HG03565 (cell line): ENCODE measurements around the gene COL23A1.
"Not testable (repeated sequence)": the region's sequence is repeated elsewhere in the genome, so short reads cannot be mapped to it uniquely, and the experiment has no call there.

Experiments
- ATAC-seq: cut with Tn5 transposase; IDR thresholded peaks from one replicate; pipeline ENCODE4 v1.9.1; 2021; ENCODE audit warnings: mild to moderate bottlenecking, moderate library complexity; ENCODE audit not compliant: unreplicated experiment

The COL23A1 gene

DNA sequence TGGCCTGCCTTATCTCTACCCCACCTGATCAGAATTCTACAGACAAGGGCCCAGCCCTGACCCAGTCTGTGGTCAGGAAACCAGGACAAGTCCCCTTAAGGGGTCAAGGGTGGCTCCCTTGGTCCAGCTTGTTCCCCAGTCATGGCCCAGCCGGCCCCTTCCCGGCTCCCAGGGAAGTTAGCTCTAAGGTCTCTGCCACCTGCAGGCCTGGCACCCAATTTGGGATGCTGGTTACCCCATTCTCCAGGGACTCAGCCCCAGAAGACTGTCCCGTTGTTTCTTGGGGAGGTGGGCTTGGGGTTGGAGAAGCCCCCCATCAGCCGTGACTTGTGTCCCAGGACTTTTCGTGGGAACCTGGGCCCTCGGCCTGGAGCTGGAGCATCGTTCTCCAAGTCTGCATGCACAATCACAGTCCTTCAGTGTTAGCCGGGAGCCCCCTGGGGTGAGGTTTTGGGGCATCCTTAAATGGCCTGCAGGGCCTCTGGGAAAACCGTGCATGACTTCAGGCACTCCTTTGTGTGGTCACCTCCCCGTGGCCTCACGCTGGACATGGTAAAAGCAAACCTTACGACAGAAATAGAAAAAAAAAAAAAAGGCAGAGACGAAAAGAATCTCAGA lies 206.8 kb downstream of the COL23A1 start:
- ATAC-seq: no peak

DNA sequence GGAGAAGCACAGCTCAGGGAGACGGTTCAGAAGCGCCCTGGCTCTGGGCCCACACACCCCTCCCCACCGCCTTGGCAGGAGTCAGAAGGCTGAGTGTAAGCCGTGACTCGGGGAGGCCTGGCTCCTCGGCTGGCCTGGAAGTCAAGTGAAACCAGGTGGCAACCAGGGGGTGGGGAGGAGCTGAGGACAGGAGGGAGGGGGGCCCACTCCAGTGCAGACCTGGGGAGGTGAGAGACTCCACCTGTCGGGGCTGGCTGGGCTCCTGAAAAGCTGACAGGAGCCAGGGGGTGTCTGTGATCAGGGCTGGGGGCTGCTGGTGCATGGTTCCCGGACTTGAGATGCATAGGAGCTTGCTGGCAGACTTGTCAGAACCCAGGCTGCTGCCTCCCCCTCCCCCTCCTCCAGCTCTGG lies 207.4 kb downstream of the COL23A1 start:
- no peak for ATAC-seq

DNA sequence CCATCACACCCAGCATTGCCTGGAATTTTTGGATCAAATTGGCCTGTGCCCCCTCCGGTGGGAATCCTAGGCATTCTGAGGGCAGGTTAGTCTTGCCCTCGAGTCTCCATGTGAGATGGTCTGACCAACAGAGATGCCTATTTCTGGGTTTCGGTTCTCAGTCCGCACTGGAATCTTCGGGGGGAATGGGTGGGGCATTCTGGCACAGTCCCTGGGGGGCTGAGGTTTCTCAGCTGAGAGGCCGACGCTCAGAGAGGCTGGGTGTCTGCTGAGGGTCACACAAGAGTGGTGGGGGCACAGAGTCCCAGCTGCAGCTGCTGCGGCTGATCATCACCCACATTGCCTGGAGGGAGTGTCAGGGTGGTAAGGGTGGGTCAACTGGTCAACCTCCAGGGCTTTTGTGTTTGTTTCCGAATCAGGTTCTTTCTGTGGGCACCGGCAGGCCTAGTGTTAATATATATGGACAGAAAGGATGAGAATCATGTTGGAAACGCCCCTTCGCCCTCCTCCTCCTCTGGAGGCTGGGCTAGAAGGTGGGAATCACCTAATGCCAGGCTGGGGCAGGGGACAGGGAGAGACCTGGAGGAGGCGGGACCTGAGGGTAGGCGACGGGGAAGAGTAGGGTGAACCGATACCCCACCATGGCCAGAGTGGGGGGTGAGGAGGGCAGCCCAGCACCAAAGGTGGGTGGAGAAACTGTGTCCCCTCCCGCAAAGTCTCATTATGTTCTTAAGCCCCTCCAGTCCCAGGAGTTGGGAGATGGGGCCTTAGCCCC lies 208.1 kb downstream of the COL23A1 start:
- no peak for ATAC-seq

DNA sequence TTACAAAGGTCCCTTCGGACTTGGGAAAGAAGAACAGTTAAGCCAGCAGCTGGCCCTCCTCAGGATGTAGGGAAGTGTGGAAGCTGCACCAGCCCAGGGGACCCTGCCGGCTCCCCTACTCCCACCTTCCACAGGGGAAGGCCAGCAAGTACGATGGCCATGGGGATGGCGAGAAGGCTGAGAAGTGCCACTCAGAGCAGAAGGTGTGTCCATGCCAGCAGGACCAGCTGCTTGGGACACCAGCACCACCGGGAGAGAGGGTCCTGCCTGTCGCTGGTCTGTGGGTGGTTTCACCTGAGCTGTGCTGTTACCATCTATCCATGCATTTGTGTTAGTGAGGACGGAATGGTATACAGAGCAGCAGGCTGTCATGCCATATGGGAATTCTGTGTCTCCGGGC lies 209.0 kb downstream of the COL23A1 start:
- no peak for ATAC-seq

DNA sequence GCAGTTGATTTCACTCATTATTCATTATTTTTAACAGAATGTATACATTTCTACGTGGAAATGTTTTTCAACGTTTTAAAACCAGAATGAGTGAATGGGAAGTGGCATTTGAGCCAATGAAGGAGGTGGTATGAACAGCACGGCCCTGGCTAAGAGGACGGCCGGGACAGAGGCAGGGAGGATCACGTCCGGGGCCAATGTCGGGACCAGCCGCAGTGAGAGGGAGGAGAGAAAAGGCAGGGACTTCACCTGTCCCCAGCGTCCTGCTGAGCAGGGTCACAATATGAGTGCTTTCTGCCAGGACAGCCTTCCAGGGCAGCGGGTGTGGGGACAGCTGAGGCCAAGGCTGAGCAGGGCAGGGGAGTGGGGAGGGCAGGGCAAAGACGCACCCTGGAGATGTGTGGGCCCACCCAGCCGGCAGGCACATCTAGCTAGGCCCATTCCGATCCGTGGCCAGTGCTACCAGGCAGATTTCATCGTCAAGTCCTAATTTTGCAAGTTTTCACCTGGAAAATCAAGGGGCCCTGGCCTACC lies 209.6 kb downstream of the COL23A1 start:
- no peak for ATAC-seq

DNA sequence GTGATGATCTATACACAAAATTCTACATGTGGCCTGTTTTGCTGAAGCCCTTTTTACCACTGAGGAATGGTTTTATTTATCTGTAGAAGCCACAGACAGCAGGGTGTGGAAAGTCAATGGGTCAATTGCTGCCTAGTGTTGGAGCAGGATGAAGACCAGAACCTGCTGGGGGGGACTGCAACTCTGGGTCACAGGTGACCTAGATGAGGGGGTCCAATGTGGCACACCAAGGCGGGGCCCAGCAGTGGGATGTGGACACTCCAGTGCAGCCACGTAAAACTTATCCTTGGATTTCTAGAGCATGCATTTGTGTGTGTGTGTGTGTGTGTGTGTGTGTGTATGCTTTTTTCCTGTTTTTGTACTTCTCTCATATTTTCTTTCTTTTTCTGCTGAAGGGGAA lies 210.1 kb downstream of the COL23A1 start:
- ATAC-seq: no peak

DNA sequence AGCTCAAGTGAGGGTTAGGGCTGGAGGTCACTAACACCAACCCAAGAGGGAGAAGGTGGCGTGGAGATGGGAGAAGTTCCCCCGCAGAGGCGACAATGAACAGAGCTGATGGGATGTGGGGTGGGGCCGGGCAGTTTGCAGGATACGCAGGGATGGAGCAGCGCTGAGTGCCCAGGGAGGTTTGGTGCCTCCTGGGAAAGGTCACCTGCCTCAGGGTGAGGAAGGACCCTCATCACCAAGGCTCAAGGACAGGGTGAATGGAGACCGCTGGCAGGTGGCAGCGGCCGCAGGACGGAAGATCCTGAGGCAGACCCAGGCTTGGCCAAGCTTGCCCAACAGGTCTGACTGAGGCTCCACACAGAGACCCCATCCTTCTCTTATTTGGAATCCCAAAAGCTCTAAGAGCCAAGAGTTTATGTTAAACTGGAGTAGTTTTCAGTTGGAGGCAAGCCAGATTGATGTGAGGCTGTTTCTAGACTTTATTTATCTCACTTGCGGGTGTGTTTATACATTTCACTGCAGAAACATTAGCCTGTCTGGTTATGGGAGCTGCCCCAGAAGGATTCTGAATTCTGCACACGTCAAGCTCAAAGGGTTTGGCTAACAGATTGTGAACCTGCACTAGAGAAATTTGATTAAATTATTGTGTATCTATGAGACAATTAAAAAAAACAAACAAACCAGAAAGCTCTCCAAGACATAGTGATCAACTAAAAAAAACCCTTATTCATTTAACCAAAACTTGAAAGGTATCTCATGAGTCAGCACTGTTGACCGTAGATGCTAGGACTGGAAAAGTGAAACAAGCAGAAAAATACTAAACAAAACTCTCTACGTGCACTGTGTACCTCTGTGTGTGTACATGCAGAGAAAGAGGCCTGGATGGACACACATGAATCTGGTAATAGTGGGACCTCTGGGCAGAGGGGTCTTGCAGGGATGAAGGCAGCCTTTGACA lies 211.4 kb downstream of the COL23A1 start:
- no peak for ATAC-seq

DNA sequence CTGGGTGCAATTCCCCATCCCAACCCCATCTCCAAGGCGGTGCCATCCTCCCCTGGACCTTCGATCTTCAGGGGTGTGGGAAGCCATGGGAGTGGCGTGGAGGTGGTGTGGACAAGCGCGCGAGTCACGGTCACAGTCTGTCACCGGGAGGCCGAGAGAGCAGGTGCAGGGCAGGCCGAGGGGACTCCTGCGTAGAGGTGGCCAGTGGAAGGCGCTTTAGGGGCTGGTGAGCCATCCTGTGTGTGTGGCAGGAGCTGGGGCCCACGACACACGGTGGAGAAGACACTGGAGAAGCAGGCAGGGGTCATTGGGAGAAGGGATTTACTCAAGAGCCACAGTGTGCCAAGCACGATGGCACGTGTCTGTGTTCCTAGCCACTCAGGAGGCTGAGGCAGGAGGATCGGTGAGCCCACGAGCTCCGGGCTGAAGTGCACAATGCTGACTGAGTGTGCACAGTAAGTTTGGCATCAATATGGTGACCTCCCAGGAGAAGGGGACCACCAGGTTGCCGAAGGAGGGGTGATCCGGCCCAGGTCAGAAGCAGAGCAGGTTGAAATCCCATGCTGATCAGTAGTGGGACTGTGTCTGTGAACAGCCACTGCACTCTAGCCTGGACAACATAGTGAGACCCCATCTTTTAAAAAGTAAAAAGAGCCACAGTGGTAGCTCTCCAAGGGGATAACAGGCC lies 212.5 kb downstream of the COL23A1 start:
- no peak for ATAC-seq

DNA sequence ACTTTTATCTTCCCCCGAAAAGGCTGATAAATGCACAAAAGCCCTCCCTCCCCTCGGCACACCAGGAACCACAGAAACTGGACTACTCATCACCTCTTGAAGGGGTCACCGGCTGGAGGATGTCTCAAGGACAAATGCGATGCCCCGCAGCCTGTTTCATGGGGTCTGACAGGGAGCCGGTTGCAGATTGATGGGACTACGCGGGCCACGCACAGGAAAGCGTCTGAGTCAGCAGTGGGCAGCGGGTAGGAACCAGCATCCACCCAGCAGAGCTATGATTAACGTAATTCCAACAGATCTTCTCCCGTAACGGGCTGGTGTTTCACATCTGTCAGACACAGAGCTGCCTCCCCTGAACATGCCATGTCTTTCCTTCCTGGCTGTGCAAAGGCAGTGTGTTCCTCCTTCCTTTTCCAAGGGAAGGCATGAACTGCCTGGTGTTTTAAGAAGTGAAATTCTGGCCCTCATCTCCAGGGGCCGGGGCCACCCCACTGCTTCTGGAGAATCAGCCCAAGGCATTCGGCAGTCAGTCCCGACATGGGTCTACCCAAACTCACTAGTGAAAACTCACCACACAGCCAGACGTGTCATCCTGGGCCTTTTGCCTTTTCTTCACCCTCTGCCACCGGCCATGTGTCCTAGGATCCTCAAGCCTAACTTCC lies 213.1 kb downstream of the COL23A1 start:
- ATAC-seq: no peak

DNA sequence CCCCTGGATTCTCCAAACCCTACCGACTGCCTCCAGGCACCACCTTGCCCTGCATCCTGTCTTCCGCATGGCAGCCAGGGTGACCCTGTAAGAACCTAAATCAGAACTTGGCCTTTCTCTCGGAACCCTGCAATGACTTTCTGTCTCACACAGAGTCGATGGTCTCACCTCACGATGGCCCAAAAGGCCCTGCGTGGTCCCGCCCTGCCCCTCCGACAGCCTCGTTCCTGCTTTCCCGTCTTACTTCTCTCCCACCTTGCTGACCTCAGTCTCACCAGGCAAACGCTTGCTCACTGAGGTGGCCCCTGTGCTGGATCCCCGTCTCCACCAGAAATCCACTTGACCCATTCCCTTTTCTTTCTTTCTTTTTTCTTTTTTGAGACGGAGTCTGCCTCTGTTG lies 214.8 kb downstream of the COL23A1 start:
- no peak for ATAC-seq

DNA sequence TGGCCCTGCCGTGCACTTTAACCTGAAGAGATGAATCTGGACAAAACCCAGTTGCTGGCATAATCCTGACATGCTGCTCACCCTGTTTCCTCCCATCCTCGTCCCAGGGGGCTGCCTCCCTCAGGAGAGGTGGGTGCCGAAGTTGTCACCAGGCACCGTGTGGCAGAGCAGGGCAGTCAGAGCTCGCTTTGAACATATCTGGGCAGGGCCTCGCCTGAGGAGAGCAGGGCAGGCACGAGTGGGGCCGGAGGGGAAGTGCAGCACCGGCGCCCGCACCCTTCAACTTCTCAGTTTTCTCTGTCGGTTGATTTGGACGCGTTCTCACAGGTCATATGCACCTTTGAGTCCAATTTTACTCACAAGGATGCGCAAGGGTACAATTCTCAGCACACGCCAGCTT lies 216.5 kb downstream of the COL23A1 start:
- ATAC-seq: no peak

DNA sequence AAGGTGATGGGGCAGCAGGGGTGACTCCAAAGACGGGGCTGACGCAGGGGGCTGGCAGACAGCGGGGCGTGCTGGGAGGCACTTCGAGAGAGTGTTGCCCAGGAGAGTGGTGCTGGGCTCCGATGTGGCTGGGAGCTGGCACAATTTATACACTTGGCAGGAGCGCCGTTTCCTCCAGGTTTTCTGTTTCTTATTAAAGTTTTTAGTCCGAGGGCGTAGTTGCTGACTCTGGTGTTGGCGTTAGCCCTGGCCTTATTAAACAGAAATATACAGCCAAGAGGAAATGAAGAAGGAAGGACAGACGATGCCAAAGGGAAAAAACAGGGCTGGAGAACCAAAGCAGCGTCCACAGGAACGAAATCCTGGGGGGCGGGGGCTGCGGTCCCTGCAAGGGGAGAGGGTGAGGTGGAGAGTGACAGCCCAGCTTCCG lies 218.0 kb downstream of the COL23A1 start:
- ATAC-seq: no peak

DNA sequence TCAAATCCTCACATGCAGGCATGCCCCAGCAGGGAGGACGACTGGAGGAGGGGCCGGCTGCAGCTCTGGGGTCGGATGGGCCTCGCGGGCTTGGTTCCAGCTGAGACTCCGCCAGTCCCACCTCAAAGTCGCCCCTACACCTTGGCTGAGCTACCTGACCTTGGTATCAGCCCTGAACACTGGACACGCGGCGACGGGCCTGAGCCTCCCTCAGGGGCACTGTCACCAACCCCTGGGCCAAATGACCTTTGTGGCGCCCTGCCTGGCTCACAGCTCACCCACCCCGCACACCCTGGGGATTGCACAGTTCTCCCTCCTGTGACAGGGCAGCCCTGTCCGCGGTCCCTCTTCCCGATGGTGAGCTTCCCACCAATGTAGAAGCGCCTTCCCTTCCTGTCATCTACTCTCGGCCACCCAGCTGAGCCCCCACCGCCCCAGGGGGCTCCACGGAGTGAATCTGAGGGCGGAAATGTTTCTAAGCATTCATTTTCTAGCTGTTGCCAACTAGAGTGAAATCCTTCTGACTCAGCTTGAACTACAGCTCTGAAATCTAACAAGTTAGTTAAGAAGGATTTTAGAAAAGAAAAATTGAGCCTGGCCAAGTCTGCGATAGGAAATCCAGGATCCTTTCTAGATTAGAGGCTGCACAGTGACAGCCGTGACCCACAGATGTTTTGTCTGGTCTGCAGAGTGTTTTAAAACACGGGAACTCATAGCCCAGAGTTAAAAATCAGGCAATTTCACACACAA lies 218.7 kb downstream of the COL23A1 start:
- no peak for ATAC-seq

DNA sequence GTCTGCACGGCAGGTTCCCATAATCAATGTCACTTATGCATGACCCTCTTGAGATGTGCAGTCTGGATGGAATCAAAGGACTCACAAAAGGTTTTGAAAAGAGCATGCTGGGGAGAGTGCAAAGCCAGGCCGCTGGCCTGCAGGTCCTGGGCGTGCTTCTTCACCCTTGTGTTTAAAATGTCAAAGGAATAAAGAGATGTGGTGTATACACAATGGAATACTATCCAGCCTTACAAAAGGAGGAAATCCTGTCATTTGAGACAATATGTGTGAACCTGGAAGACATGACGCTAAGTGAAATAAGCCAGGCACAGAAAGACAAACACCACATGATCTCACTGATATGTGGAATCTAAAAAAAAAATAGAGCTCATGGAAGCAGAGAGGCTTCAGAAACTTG lies 220.1 kb downstream of the COL23A1 start:
- no peak for ATAC-seq

DNA sequence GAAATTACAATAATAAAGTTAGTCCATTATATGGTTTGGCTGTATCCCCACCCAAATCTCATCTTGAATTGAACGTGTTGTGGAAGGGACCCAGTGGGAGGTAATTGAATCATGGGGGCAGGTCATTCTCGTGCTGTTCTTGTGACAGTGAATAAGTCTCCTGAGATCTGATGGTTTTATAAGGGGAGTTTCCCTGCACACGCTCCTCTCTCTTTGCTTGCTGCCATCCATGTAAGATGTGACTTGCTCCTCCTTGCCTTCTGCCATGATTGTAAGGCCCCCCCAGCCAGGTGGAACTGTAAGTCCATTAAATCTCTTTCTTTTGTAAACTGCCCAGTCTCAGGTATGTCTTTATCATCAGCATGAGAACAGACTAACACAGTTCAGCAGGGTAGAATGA lies 220.7 kb downstream of the COL23A1 start:
- ATAC-seq: not testable (repeated sequence)

DNA sequence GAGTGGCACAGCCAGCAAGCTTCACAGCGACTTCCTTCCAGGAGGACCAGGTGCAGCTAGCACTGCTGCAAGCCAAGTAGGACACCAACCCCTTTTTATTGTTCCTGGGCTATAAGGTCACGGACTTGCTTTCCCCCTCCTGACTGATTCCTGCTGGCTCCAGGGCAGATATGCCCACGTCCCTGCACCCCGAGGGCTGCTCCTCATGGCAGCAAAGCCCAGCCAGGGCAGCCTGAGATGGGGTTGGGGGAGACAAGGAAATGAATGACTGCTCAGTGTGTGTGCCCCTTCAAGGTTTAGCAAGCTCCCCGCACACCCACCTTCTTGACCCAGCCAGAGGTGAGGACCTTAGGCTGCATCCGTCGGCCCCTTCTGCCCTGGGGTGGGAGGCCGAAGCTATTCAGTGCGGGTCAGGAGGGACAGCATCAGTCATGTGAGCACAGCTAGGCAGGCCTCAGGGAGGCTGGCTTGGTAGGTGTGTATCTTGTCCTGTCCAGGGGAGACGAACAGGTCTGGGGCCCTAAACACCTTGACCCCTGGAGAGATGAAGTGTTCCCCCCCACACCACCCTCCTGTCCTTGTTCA lies 221.4 kb downstream of the COL23A1 start:
- ATAC-seq: no peak

DNA sequence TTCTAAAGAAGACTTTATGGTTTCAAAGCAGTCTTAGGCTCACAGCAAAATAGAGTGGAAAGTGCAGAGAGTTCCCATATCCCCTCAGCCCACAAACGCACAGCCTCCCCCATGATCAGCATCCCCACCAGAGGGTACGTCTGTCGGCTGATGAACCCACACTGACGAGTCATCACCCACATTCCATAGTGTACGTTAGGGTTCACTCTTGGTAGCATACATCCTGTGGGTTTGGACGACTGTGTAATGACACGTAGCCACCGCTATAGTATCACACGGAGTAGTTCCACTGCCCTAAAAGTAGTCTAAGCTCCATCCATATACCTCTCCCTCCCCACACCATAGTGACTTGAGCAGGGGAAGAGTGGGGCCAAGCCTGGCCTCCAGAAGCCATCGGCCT lies 221.9 kb downstream of the COL23A1 start:
- no peak for ATAC-seq

DNA sequence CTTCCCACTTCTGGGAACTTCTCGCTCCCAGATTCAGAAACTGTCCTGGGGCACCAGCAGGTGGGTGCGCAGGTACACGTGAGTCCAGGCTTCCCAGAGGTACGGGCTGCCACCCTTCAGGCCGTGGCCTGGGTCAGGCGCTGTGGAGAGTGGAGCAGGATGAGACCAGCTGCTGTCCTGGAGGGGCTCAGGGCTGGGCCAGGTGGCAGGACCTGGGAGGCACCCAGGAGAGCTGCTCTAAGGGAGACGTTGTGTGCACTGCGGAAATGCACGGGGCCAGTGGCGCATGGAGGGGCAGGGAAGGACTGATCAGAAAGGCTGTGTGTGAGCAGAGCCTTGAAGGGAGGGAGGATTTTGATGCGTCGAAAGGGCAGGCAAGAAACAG lies 222.5 kb downstream of the COL23A1 start:
- ATAC-seq: no peak
